ENCODE results near the gene PCNX3. TPM values are rescaled to one million over a fixed set of nuclear protein-coding genes. Genes with fewer than 3 reads are reported as not detected.

Gene PCNX3
- total RNA-seq (10 to 100 TPM; 11.7 to 45.0 (median 41.2) TPM), polyA plus RNA-seq (10 to 100 TPM in 2 of 3 donors, 1 to 10 TPM in 1; 9.0 to 29.9 (median 19.2) TPM)
- long read RNA-seq, donor 1: 0 reads
- long read RNA-seq, donor 2: 0 reads
- long read RNA-seq, donor 3: 0 reads
- long read RNA-seq, donor 4, partial matches to known transcripts: 1 of 1 reads
- long read RNA-seq, donor 4, other reads (novel, unspliced or antisense): 0 of 1 reads
- long read RNA-seq, donor 5, transcript PCNX3-202 (15 exons, 3,104 nt): major isoform, 7 of 26 reads
- long read RNA-seq, donor 5, partial matches to known transcripts: 16 of 26 reads
- long read RNA-seq, donor 5, other reads (novel, unspliced or antisense): 3 of 26 reads
- long read RNA-seq, donor 6, partial matches to known transcripts: 2 of 2 reads
- long read RNA-seq, donor 6, other reads (novel, unspliced or antisense): 0 of 2 reads
- long read RNA-seq, donor 7: 0 reads
- long read RNA-seq, donor 8, full-length matches to known transcripts: 2 of 261 reads
- long read RNA-seq, donor 8, partial matches to known transcripts: 51 of 261 reads
- long read RNA-seq, donor 8, other reads (novel, unspliced or antisense): 208 of 261 reads
- long read RNA-seq, donor 9, partial matches to known transcripts: 0 of 1 reads
- long read RNA-seq, donor 9, other reads (novel, unspliced or antisense): 0 of 1 reads
- long read RNA-seq, donor 10, partial matches to known transcripts: 8 of 8 reads
- long read RNA-seq, donor 10, other reads (novel, unspliced or antisense): 0 of 8 reads

- Histone ChIP-seq H3K4me3 (peak within 1 kb of the TSS; percentile 62 to 91 (median 86)), H3K9me3 (replicated peaks in 1 of 3) (no peaks in the 10 kb centered on the region), H3K27me3 (no peaks in the 10 kb centered on the region), H3K36me3 (replicated peaks in 1 of 2) (peaks cover 0 to 31% of the 10 kb centered on the region in 2 donors), H3K4me1 (replicated peaks in 1 of 2) (peaks cover 21 to 41% of the 10 kb centered on the region in 2 donors), H3K27ac (peak within 1 kb of the TSS; percentile 81 to 95 (median 89))
- intact Hi-C loops (cut with DNase I): no loop called here
- TF ChIP-seq CTCF (IDR thresholded peaks at IDR 0.05) (no peak), POLR2A (IDR thresholded peaks at IDR 0.05) (peak; percentile 10 to 68)
- WGBS, 4 donors: 0 to 1% (median 0%) methylated on average over 32 to 55 of the region's 55 CpGs
- DNase-seq: peak; percentile 100
Observed at GRCh38 chr11:65615229-65615949, at the start of gene PCNX3. Gene PCNX3, plus strand, starts transcription at chr11:65615776. Its CDS starts 536 bp downstream, at chr11:65616312.

GRCh38 chr11:65569164-65569972 lies 46.2 kb upstream of the PCNX3 start:
- TF ChIP-seq CTCF (IDR thresholded peaks at IDR 0.05) (no peak), POLR2A (IDR thresholded peaks at IDR 0.05) (peak in 1 of 2 donors; percentile 54)
- intact Hi-C loops (cut with DNase I): no loop called here
- H3K9me3 ChIP-seq (replicated peaks in 1 of 3): no peaks in the 10 kb centered on the region
- no peaks in the 10 kb centered on the region for H3K27me3 ChIP-seq
- peaks cover 54 to 65% of the 10 kb centered on the region in 2 donors for H3K4me1 ChIP-seq (replicated peaks in 1 of 2)
- peak overlapping the region in 3 of 4 donors; percentile 62 to 87 (median 76) for H3K4me3 ChIP-seq
- WGBS, 4 donors: 5 to 6% (median 5%) methylated on average over 25 to 28 of the region's 28 CpGs
- DNase-seq: no peak
- peaks cover 0 to 3% of the 10 kb centered on the region in 2 donors for H3K36me3 ChIP-seq (replicated peaks in 1 of 2)
- peak overlapping the region; percentile 84 to 97 (median 94) for H3K27ac ChIP-seq

GRCh38 chr11:65569973-65570918 lies 45.3 kb upstream of the PCNX3 start, which contains the start of gene ZNRD2:
Gene ZNRD2, plus strand, starts transcription at chr11:65570477. Its CDS starts 15 bp downstream, at chr11:65570492.
- TF ChIP-seq CTCF (IDR thresholded peaks at IDR 0.05): peak in 5 of 6 experiments; percentile 39 to 60 (median 49)
- peak in 1 of 2 donors; percentile 76 for TF ChIP-seq POLR2A (IDR thresholded peaks at IDR 0.05)

More at GRCh38 chr11:65569973-65570918, 45.3 kb upstream of the PCNX3 start, which contains the start of gene ZNRD2:
- Histone ChIP-seq H3K27me3 (no peaks in the 10 kb centered on the region), H3K9me3 (replicated peaks in 1 of 3) (no peaks in the 10 kb centered on the region), H3K27ac (peak within 1 kb of the TSS; percentile 84 to 97 (median 94)), H3K4me3 (peak within 1 kb of the TSS; percentile 18 to 87 (median 69)), H3K4me1 (replicated peaks in 1 of 2) (peaks cover 58 to 71% of the 10 kb centered on the region in 2 donors), H3K36me3 (replicated peaks in 1 of 2) (peaks cover 0 to 3% of the 10 kb centered on the region in 2 donors)
- DNase-seq: peak; percentile 96 to 99 (median 99)
- intact Hi-C loops (cut with DNase I): loop anchor here in 1 of 2 donors (5.0 kb wide), 1 partner anchor 42 kb away; the partner anchor contains the start of gene MAP3K11
- 0 to 3% (median 0%) methylated on average over 13 to 89 of the region's 89 CpGs for WGBS, 4 donors
